NCI-H2107 treated with DMSO at 0.1 percent for 48 hours (cell line): ENCODE data around the gene FAM9B.
"Not testable (repeated sequence)": the region's sequence is repeated elsewhere in the genome, so short reads cannot be mapped to it uniquely, and the experiment has no call there.

ENCODE experiments used
- DNase-seq: peaks from one replicate; lab custom pipeline; 2025; ENCODE audit not compliant: unreplicated experiment; lab: John Stamatoyannopoulos, UW

The FAM9B gene

GRCh38 chrX:9033989-9034388, at the start of gene FAM9B:
TSS of gene FAM9B (minus strand) at chrX:9034127. CDS start at chrX:9032986, 1,141 bp downstream.
- no peak for DNase-seq

DNA sequence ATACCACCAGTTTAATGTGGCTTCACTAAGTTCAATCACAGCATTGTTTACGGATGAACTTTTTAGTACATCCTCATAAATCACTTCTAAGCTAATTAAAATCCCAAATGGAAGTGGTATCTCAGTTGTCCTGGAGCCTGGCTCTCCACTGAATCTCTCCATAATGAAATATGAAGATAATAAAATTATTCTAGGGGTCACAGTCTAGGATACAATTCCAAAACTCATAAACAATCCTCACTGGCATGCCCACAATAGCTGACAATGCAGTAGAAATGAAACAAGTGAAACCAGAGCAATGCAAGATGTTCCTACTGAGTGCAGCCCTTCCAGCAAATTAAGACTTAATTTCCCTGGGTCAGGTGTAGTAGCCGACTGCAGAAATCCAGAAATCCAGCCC, 47.3 kb upstream of the FAM9B start:
- DNase-seq = no peak

GRCh38 chrX:9074326-9074725, 40.4 kb upstream of the FAM9B start:
- no peak for DNase-seq

DNA sequence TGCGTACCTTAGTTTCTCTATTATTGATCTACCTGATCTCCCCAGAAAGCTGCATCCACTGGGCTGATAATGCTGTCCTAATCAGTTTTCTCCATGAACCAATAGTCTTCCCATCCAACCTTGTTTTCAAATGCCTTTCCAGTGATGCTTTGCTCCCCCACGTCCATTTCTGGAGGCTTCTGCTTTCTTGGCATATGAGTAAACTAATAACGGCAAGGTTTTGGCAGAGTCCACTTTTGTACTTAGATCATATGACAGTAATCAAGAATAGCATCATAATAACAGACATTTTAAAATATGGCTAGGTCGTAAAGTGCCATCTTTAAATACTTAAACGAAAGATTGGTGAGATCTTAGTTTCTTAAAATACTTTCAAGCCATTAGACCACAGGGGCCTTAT, 38.4 kb upstream of the FAM9B start:
- DNase-seq = no peak

DNA sequence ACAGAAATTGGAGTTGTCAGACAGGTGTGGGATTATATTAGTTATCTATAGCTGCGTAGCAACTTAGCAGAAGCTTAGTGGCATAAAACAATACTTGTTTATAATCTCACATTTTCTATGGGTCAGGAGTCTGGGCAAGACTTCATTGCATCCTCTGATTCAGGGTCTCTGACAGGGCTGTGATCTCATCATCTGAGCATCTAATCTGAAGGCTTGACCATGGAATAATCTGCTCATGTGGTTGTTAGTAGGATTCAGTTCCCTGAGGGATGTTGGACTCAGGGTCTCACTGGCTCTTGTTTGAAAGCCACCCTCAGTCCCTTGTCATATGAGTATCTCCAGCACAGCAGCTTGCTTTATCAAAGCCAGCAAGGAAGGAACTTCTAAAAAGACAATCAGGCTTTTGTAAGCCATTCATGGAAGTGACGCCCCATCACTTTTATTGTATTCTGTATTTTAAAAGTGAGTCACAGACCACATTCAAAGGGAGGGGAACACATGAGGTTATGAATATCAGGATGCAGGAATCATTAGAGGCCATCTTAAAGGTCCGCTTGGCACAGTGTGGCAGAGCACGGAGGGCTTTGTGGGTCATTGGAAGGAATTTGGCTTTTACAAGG, 37.2 kb upstream of the FAM9B start:
- DNase-seq = no peak

GRCh38 chrX:9069573-9069972, 35.6 kb upstream of the FAM9B start:
- DNase-seq = no peak

DNA sequence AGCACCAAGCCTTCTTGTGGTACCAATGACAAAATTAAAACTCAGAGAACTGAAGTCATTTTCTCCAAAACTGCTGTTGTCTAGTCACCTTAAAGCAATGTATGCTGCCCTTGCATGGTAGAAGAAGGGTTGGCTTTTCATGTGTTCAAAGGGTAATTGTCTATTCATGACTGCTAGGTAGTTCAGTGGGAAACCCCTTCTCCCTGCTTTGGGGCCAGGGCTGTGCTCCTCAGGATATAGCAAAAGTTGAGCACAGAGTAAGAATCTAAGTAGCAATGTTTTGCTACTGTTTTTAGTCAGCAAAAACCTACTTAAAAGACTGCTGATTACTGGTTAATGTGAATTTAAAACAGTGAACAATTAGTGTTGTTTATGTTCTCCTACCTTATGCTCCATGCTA, 30.8 kb upstream of the FAM9B start:
- DNase-seq = no peak

DNA sequence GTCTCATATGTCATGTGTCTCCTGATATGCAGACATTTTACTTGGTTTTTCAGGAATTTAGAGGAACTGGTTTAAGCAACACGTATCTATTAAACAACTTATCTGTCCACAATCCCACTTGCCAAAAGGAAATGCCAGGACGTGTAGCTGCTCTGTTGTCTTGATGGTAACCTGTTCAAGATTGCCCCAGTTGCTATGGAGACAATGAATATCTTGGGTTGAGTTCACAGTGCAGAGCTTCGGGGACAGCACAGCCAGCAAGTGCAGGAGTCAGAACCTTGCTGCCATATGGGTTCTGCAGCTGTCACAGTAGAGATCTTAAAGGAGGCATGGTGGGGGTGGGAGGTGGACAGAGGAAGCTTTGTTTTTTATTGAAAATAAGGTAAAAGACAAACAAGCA, 28.7 kb upstream of the FAM9B start:
- DNase-seq = no peak

DNA sequence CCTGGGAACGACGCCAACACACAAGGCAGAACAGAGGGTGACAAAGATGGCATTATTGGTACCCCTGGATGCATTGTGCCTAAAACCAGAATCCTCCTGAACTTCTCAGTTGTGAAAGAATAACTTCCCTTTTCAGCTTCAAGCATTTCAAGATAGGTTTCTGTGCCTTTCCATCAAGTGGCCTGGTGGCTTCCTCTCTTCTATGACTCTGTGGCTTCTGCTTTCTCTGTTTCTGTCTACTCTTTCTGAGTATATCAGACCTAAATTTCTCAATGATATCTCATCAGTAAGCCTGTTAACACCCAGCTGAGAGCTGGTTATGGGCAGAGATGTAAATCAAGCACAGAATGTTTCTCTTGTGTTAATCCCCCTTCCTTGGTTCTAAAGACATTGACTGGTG, 21.4 kb upstream of the FAM9B start:
- DNase-seq = no peak

DNA sequence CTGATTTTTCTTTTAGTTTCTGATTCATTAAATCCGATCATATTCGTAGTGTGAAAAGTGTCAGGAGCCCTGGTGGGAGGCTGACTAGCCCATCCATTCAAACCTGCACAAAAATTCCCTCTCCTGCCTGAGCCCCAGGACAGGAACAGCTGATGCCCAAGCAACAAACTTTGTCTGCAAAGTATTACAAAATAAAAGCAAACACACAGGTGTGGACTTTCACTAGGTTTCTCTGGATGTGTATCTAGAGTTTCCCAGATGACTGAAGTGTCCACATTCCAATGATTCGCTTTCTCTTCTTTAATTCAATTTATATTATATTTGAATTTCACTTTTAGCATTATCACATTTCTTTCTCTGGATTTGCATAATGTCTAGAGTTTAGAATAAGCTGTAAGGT, 18.2 kb upstream of the FAM9B start:
- DNase-seq = no peak

GRCh38 chrX:9050331-9050730, 16.4 kb upstream of the FAM9B start:
- no peak for DNase-seq

GRCh38 chrX:9048801-9049200, 14.9 kb upstream of the FAM9B start:
- DNase-seq = no peak

GRCh38 chrX:9038244-9038643, 4.3 kb upstream of the FAM9B start:
- no peak for DNase-seq

- no peak for DNase-seq
These were observed 3.4 kb upstream of the FAM9B start for GRCh38 chrX:9037296-9037695.

DNA sequence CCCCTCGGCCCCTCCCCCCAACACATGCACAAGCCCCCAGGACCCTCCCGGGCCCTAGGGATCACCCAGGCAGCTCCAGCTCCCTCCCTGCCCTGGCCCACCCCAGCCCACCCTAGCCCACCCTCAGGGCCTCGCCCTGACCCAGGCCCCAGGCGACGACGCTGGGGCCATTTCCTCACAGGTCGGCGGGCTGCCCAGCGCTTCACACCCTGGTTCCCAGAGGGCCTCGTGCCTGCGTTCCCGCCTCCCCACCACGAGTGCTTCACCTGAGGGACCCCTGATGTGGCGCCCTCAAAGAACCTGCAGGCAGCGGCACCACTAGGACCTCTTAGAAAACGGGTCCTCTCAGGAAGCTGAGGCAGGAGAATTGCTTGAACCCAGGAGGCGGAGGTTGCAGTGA, 341 bp downstream of the FAM9B start:
- no peak for DNase-seq

DNA sequence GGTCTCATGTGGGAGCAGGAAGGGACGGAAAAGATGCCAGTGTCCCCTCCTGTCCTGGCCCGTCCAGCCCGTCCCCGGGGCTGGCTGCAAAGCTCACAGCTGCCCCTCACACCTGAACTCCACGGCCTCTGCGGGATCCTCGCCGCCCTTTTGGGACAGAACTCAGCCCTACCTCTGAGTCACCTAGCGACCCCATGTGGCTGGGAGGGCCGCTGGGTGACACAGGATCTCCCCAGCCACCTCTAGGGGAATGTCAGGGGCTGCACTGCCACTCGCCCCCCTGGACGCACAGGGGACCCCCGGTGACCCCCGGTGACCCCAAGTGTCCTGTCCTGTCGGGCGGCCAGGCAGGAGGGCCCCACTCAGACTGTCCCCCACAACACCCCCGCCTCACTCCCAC, 748 bp downstream of the FAM9B start:
- DNase-seq = no peak

DNA sequence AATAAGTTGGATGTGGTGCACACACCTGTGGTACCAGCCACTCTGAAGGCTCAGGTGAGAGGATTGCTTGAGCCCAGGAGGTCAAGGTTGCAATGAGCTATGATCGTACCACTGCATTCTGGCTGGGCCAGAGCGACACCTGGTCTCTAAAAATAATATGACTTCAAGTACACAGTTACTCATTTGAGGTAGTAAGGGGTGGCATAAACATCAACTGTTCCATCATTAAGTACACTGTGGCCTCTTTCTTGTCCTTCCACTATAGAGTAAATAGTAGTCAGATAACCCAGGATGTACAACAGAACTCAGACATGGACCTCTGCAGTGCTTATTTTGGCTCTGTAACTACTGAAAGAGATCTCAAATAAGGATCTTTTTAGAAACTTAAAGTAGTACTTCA, 10.6 kb downstream of the FAM9B start:
- no peak for DNase-seq

- no peak for DNase-seq
These were observed 14.8 kb downstream of the FAM9B start for GRCh38 chrX:9019151-9019550.

DNA sequence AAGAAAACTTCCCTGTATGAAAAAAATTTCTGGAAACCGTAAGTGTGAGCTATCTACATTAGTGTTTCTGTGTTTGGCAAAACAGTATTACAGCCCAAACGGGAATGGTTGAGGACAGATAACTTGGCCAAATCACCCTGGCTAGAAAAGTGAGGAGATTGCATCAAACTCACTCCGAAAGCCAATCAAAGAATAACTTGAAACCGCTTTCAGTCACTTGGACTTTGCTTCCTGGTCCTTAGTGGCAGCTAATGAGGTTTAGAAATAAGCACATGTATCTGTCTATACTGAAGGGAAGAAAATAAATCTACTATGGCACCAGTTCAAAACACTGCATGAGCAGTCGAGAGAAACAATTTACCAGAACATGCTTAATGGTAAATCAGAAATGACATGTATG, 15.6 kb downstream of the FAM9B start:
- DNase-seq = not testable (repeated sequence)

DNA sequence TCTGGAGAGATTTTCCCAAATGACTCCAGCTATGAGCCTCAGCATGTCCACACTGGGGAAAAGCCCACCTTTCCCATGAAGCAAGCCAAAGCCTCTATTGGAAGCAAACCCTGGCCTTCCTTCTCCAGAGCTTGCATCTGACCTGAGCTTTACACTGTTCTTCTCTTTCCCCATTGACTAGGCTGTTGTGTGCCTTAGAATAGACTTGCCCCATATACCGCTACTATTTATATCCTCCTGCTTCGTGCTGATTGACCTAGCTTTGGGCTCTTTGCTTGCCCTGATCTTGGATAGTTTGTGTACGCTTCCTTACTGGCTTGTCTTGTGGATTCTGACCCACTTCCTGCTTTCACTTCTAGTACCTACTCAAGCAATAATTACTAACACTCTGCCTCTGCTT, 30.9 kb downstream of the FAM9B start:
- DNase-seq = no peak

DNA sequence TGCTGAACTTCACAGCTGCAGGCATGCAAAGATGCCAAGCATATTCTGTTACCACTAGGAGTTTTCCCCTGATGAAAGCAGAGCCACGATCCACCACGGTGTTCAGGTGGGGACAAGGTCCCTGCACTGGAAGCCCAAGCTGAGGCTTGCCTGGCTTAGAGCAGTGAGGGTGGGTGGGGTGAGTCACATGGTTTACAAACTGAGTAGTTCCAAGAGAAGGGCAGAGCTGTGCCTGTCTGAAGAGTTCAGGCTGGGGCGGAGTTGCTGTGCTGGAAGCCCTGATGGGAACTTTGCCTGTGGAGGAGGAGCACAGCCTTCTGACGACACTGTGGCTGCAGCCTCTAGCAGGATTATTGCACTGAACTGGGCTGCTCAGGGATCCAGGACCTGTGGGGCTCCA, 45.5 kb downstream of the FAM9B start:
- DNase-seq = peak; percentile 3

DNA sequence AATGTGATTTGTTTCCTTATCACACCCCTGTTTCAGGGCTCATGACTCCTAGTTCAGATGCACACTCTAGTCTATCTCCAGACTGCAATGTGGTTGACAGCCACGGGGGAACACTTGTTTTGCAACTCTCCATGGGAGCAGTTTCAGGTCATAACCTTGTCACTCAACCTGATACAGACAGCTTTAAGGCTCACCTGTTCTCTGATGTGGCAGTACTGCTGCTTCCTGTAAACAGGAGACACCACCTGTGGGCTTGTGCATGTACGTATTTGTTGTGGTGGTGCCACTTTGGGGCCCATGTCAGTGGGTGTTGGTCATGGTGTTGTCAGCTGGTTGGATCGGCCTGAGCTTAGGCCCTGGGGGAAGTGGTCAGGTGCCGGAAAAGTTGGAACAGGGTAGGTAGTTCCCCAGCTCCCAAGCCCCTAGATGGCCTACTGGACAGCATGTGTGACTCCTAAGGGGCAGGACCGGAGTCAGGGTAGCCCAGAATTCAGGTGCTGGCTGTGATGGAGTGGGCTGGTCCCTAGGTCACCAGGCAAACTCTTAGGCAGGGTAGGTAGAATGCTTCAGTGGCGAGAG, 46.2 kb downstream of the FAM9B start:
- no peak for DNase-seq

- no peak for DNase-seq
These were observed 49.7 kb downstream of the FAM9B start for GRCh38 chrX:8984231-8984630.
